Right lobe of liver (tissue), 6 donors: Measurements from ENCODE around the gene MFAP2. TPM values are rescaled to one million over a fixed set of nuclear protein-coding genes. Genes with fewer than 3 reads are reported as not detected.

ENCODE experiments used
- ATAC-seq, 4 donors: fragments of 200-7000 bp; cut with Tn5 transposase; one replicate each; pipeline ENCODE4 v1.9.1; 2020; ENCODE audit warnings: mild to moderate bottlenecking in 4 of 4, moderate library complexity in 4 of 4
- DNase-seq, 3 donors: peaks; one replicate each; pipeline ENCODE4 v3.0.0-alpha.2; 2020
- H3K27ac ChIP-seq, 3 donors: fragments of 200-600 bp; one replicate each; pipeline ENCODE4 v1.8.0; 2022
- H3K27me3 ChIP-seq, 2 donors: fragments of 200-600 bp; one replicate each; pipeline ENCODE4 v1.8.0; 2022
- H3K36me3 ChIP-seq, 4 donors: fragments of 200-600 bp; sonication (generic) in 1 of 4; one replicate each; pipeline versions ENCODE4 v1.5.1 to v1.8.0; 2017 to 2022; ENCODE audit warnings: control low read depth in 1 of 4
- H3K4me1 ChIP-seq, 4 donors: fragments of 200-600 bp; sonication (generic) in 1 of 4; one replicate each; pipeline versions ENCODE4 v1.5.1 to v1.8.0; 2017 to 2022; ENCODE audit warnings: control low read depth in 1 of 4
- H3K4me3 ChIP-seq, 3 donors: fragments of 200-600 bp; one replicate each; pipeline ENCODE4 v1.8.0; 2022
- H3K9me3 ChIP-seq, 4 donors: fragments of 200-600 bp; sonication (generic) in 1 of 4; one replicate each; pipeline versions ENCODE4 v1.5.1 to v1.8.0; 2017 to 2022; ENCODE audit warnings: control low read depth in 1 of 4
- POLR2A ChIP-seq: fragments of 450-650 bp; IDR thresholded peaks from one replicate; pipeline ENCODE4 v1.6.1; 2017; ENCODE audit warnings: antibody characterized with exemption, mild to moderate bottlenecking
- WGBS: methylation state at CpG from one replicate; pipeline ENCODE4 v1.1.6; 2018; ENCODE audit warnings: low coverage, low lambda C conversion rate; ENCODE audit not compliant: insufficient coverage; ENCODE audit errors: missing lambda C conversion rate; 5-methylcytosine and 5-hydroxymethylcytosine counted together
- intact Hi-C, 2 donors: fragments of 100-400 bp; cut with DNase I; formaldehyde crosslinking; loops; one replicate each; pipeline versions ENCODE4 v1.11.2 to v1.14.1; 2022
- total RNA-seq, 6 experiments: library from RNA; depleted of rRNA in 2 of 6; stranded (reverse); fragments of >200 nt in 2 of 6; fragmentation: NEBNext Ultra II Directional in 3 of 6; extraction: Animal tissue kit (Norgen Biotek cat#: 25700) in 3 of 6; gene quantifications; one replicate each; pipeline versions ENCODE4 v1.1.0 to v1.2.4, GENCODE V29; 2016 to 2023
- TF ChIP-seq, protein P1 (sequence below), 4 donors: fragments of 200-600 bp in 3 of 4; fragments of 450-650 bp in 1 of 4; IDR thresholded peaks; one replicate each; pipeline versions ENCODE4 v1.5.1 to v1.8.0; 2016 to 2022; ENCODE audit warnings: antibody characterized with exemption in 4 of 4, mild to moderate bottlenecking in 2 of 4
- donor health status: DM: no; HTN: yes; CAD: no.
- donor health status: DM: no; HTN: no; CAD: no.
- donor health status: DM: no; HTN: no; CAD: no.
- donor health status: DM: no; HTN: yes; CAD: no.
- donor health status: DM: no; HTN: yes; CAD: no.

MFAP2 gene
- total RNA-seq, 6 experiments from 2014 or later: 0.35 to 1.3 (median 1.2) TPM; not detected in 3

- TF ChIP-seq, protein P1, sequence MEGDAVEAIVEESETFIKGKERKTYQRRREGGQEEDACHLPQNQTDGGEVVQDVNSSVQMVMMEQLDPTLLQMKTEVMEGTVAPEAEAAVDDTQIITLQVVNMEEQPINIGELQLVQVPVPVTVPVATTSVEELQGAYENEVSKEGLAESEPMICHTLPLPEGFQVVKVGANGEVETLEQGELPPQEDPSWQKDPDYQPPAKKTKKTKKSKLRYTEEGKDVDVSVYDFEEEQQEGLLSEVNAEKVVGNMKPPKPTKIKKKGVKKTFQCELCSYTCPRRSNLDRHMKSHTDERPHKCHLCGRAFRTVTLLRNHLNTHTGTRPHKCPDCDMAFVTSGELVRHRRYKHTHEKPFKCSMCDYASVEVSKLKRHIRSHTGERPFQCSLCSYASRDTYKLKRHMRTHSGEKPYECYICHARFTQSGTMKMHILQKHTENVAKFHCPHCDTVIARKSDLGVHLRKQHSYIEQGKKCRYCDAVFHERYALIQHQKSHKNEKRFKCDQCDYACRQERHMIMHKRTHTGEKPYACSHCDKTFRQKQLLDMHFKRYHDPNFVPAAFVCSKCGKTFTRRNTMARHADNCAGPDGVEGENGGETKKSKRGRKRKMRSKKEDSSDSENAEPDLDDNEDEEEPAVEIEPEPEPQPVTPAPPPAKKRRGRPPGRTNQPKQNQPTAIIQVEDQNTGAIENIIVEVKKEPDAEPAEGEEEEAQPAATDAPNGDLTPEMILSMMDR (IDR thresholded peaks at IDR 0.05): no peak
- no peak for TF ChIP-seq POLR2A
- DNase-seq: no peak
- Histone ChIP-seq H3K4me1 (no peaks in the 10 kb centered on the region), H3K27me3 (no peaks in the 10 kb centered on the region), H3K4me3 (no peak overlapping the region), H3K9me3 (no peaks in the 10 kb centered on the region), H3K36me3 (peaks cover 0 to 2% (median 0%) of the 10 kb centered on the region in 4 donors), H3K27ac (no peak overlapping the region)
- intact Hi-C loops: no loop called here
- no CpG with 5 or more reads among the region's 15 CpGs for WGBS
- no peak for ATAC-seq
Measured at GRCh38 chr1:16993521-16994038, 13.2 kb upstream of the MFAP2 start.

DNA sequence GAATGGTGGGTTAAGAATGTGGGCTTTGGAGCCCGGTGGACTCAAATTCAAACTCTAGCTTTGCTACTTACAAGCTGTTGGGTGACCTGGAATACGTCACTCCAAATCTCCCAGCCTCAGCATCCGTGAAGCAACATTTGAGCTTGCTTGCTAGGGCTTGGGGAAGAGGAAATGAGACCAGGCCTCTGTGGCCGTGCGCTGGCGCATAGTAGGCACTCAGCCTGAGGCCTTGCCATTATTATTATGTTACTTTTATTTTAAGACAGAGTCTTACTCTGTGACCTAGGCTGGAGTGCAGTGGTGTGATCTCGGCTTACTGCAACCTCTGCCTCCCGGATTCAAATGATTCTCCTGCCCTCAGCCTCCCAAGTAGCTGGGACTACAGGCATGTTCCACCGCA is 12.3 kb upstream of the MFAP2 start:
- TF ChIP-seq, protein P1 (IDR thresholded peaks at IDR 0.05): no peak
- no peak for TF ChIP-seq POLR2A
- Histone ChIP-seq H3K4me1 (no peaks in the 10 kb centered on the region), H3K36me3 (no peaks in the 10 kb centered on the region), H3K27me3 (no peaks in the 10 kb centered on the region), H3K4me3 (no peak overlapping the region), H3K27ac (no peak overlapping the region), H3K9me3 (no peaks in the 10 kb centered on the region)
- ATAC-seq: no peak
- no peak for DNase-seq
- WGBS: 89% methylated on average over 9 of the region's 9 CpGs
- intact Hi-C loops: no loop called here

DNA sequence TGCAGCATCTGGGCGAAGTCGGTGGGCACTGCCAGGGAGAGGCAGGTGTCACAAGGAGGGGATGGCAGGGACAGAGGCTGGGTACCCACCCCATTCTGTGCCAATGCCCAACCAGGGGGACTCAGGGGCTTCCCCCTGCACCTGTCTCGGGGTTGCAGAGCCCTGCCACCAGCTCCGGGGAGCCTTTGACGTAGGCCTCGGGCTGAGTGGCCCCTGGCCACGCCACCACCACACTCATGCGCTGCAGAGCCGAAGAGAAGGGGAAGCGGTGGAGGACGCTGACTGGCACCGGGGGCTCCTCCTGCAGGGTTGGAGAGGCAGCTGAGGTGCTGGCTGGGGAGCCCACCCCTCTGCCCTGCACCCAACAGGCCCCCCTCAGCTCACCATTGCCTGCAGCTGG is 11.7 kb upstream of the MFAP2 start:
- no peak overlapping the region for H3K4me3 ChIP-seq
- TF ChIP-seq, protein P1 (IDR thresholded peaks at IDR 0.05): no peak
- no peak for TF ChIP-seq POLR2A
- H3K9me3 ChIP-seq: no peaks in the 10 kb centered on the region
- DNase-seq (no peak), ATAC-seq (no peak)
- intact Hi-C loops: no loop called here
- H3K4me1 ChIP-seq: no peaks in the 10 kb centered on the region
- no peaks in the 10 kb centered on the region for H3K36me3 ChIP-seq
- no peaks in the 10 kb centered on the region for H3K27me3 ChIP-seq
- no CpG with 5 or more reads among the region's 12 CpGs for WGBS
- no peak overlapping the region for H3K27ac ChIP-seq

DNA sequence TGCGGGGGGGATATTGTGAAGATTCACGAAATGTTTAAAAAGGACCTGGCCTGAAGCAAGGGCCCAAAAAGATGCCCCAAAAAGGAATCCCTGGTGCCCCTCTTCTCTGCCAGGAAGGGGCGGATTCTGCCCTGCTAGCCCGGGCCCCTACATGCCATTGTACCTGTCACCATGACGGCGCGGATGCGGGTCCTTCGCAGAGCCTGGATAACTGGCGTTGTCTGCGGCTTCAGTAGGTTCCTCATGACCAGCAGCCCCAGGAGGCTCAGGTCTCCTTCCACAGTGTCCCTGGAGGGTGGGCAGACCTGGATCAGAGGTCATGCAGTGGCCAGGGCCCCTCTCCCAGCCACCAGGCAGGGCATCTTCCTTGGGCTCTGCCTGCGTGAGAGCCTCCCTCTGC is 11.2 kb upstream of the MFAP2 start:
- no CpG with 5 or more reads among the region's 12 CpGs for WGBS
- no peaks in the 10 kb centered on the region for H3K9me3 ChIP-seq
- no peak for TF ChIP-seq POLR2A
- TF ChIP-seq, protein P1 (IDR thresholded peaks at IDR 0.05): no peak
- no peaks in the 10 kb centered on the region for H3K4me1 ChIP-seq
- intact Hi-C loops: no loop called here
- no peaks in the 10 kb centered on the region for H3K27me3 ChIP-seq
- no peak overlapping the region for H3K27ac ChIP-seq
- no peak overlapping the region for H3K4me3 ChIP-seq
- no peaks in the 10 kb centered on the region for H3K36me3 ChIP-seq
- DNase-seq: no peak
- ATAC-seq: no peak
